ENCODE data around the gene IGF2.

IGF2 gene

GRCh38 chr11:2094354-2095197 lies 44.6 kb downstream of the IGF2 start:
- H3K36me3 Mint-ChIP-seq (ENCODE audit: low read depth): no peaks in the 10 kb centered on the region
- H3K4me3 Mint-ChIP-seq: no peak overlapping the region
- H3K4me1 Mint-ChIP-seq: peaks cover 25% of the 10 kb centered on the region

GRCh38 chr11:2093575-2094353 lies 45.4 kb downstream of the IGF2 start:
- Mint-ChIP-seq H3K27ac (no peak overlapping the region), H3K4me3 (no peak overlapping the region), H3K4me1 (peaks cover 18% of the 10 kb centered on the region), H3K27me3 (ENCODE audit: low read depth, poor library complexity) (peaks cover 8% of the 10 kb centered on the region), H3K9me3 (peaks cover 4% of the 10 kb centered on the region), H3K36me3 (ENCODE audit: low read depth) (no peaks in the 10 kb centered on the region)
- no peak for TF ChIP-seq CTCF (IDR thresholded peaks at IDR 0.05)
- DNase-seq: no peak

More at GRCh38 chr11:2094354-2095197, 44.6 kb downstream of the IGF2 start:
- no peak for DNase-seq
- TF ChIP-seq CTCF (IDR thresholded peaks at IDR 0.05): no peak
- Mint-ChIP-seq H3K27me3 (ENCODE audit: low read depth, poor library complexity) (peaks cover 8% of the 10 kb centered on the region), H3K27ac (no peak overlapping the region), H3K9me3 (peaks cover 4% of the 10 kb centered on the region)

- peaks cover 15% of the 10 kb centered on the region for H3K4me1 Mint-ChIP-seq
- DNase-seq: no peak
Measured at GRCh38 chr11:2092956-2093412, 46.2 kb downstream of the IGF2 start.

GRCh38 chr11:2092464-2092910 lies 46.7 kb downstream of the IGF2 start:
- Mint-ChIP-seq H3K4me1 (peaks cover 10% of the 10 kb centered on the region), H3K4me3 (no peak overlapping the region), H3K27me3 (ENCODE audit: low read depth, poor library complexity) (peaks cover 8% of the 10 kb centered on the region), H3K9me3 (peaks cover 4% of the 10 kb centered on the region), H3K36me3 (ENCODE audit: low read depth) (no peaks in the 10 kb centered on the region), H3K27ac (no peak overlapping the region)
- no peak for TF ChIP-seq CTCF (IDR thresholded peaks at IDR 0.05)
- DNase-seq: no peak

More at GRCh38 chr11:2092956-2093412, 46.2 kb downstream of the IGF2 start:
- H3K9me3 Mint-ChIP-seq: peaks cover 4% of the 10 kb centered on the region
- H3K27me3 Mint-ChIP-seq (ENCODE audit: low read depth, poor library complexity): peaks cover 8% of the 10 kb centered on the region
- no peak overlapping the region for H3K27ac Mint-ChIP-seq
- no peak for TF ChIP-seq CTCF (IDR thresholded peaks at IDR 0.05)
- no peaks in the 10 kb centered on the region for H3K36me3 Mint-ChIP-seq (ENCODE audit: low read depth)
- H3K4me3 Mint-ChIP-seq: no peak overlapping the region

GRCh38 chr11:2091786-2092463 lies 47.3 kb downstream of the IGF2 start:
- TF ChIP-seq CTCF (IDR thresholded peaks at IDR 0.05): no peak
- no peak for DNase-seq
- Mint-ChIP-seq H3K4me3 (no peak overlapping the region), H3K27me3 (ENCODE audit: low read depth, poor library complexity) (peaks cover 8% of the 10 kb centered on the region), H3K36me3 (ENCODE audit: low read depth) (no peaks in the 10 kb centered on the region), H3K4me1 (peaks cover 4% of the 10 kb centered on the region), H3K27ac (no peak overlapping the region), H3K9me3 (peaks cover 4% of the 10 kb centered on the region)
